ENCODE results near the gene RAB11FIP3. TPM values are rescaled to one million over a fixed set of nuclear protein-coding genes. Genes with fewer than 3 reads are reported as not detected.

The RAB11FIP3 gene
- total and polyA plus RNA-seq, 2 of the 13 experiments (the other 11 are each of a cell fraction or from before 2014, with no cell fraction given): 34.3 to 57.6 TPM

DNA sequence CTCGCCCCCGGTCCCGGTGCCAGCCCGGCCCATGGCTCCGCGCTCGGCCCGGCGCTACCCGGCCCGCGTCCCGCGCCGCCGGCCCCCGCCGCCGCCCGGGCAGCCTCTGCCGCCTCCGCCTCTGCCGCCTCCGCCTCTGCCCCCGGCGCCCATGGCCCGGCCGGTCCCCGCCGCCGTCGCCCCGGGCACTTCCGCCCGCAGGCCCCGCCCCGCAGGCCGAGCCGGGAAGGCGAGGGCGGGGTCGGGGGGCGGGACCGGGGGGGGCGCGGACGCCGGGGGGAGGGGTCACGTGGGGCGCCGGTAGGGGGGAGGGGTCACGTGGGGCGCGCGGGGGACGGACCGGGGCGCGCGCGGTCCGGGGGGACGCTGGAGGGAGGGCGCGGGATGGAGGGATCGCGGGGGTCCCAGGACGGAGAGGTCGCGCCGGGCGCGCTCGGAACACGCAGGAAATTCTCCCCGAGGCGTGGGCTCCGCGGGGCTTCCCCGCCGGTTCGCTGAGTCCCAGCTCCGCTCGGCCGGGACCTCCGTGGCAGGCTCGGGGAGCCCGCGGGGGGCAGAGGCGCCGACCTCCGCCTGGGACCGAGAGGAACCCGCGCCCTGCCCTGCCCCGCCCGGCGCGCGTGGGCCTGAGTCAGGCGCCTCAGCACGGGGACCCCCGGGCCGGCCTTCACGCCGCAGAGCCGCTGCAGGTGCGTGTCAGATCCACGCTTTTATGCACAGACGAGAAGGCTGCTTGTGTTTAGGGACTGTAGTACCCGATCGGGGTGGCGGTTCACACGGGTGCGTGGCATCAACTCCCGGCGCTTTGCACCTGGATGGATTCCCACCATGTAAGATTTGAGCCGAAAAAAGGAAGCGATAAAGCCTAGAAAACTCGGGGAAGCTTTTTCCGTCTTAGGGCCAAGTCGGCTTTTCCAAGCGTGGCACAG is 43.4 kb upstream of the RAB11FIP3 start, which contains the start of gene PGAP6 (continued):
- TF ChIP-seq SIX1 (CRISPR knock-in tag; IDR thresholded peaks at IDR 0.05; ENCODE audit: borderline replicate concordance) (no peak), ZNF136 (CRISPR knock-in tag; IDR thresholded peaks at IDR 0.05; ENCODE audit: low read depth) (no peak), NRL (CRISPR knock-in tag; IDR thresholded peaks at IDR 0.05; ENCODE audit: borderline replicate concordance) (0 out of 2 replicates have a peak, but pooled peaks have one; percentile 55), SATB2 (CRISPR knock-in tag; IDR thresholded peaks at IDR 0.05) (no peak), RCOR2 (CRISPR knock-in tag; IDR thresholded peaks at IDR 0.05) (no peak), GABPA (IDR thresholded peaks at IDR 0.05; ENCODE audit: low read depth, low read length) (peak; percentile 64), GABPA (CRISPR knock-in tag; IDR thresholded peaks at IDR 0.05; ENCODE audit: low read depth) (no peak), ZIK1 (CRISPR knock-in tag; IDR thresholded peaks at IDR 0.05; ENCODE audit: borderline replicate concordance, low read depth) (0 out of 2 replicates have a peak, but pooled peaks have one; percentile 57), ZFP62 (CRISPR knock-in tag; IDR thresholded peaks at IDR 0.05) (no peak), AGO2 (optimal IDR thresholded peaks at IDR 0.05; ENCODE audit: low read depth, low read length) (peak; percentile 74), SCMH1 (CRISPR knock-in tag; IDR thresholded peaks at IDR 0.05; ENCODE audit: borderline replicate concordance) (no peak), ZNF839 (CRISPR knock-in tag; IDR thresholded peaks at IDR 0.05; ENCODE audit: borderline replicate concordance) (no peak), ZNF253 (CRISPR knock-in tag; IDR thresholded peaks at IDR 0.05; ENCODE audit: borderline replicate concordance) (no peak), HIVEP1 (CRISPR knock-in tag; IDR thresholded peaks at IDR 0.05) (no peak)
- TF ChIP-seq, protein P1, sequence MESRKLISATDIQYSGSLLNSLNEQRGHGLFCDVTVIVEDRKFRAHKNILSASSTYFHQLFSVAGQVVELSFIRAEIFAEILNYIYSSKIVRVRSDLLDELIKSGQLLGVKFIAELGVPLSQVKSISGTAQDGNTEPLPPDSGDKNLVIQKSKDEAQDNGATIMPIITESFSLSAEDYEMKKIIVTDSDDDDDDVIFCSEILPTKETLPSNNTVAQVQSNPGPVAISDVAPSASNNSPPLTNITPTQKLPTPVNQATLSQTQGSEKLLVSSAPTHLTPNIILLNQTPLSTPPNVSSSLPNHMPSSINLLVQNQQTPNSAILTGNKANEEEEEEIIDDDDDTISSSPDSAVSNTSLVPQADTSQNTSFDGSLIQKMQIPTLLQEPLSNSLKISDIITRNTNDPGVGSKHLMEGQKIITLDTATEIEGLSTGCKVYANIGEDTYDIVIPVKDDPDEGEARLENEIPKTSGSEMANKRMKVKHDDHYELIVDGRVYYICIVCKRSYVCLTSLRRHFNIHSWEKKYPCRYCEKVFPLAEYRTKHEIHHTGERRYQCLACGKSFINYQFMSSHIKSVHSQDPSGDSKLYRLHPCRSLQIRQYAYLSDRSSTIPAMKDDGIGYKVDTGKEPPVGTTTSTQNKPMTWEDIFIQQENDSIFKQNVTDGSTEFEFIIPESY (CRISPR knock-in tag; IDR thresholded peaks at IDR 0.05): no peak
- TF ChIP-seq, protein P2, sequence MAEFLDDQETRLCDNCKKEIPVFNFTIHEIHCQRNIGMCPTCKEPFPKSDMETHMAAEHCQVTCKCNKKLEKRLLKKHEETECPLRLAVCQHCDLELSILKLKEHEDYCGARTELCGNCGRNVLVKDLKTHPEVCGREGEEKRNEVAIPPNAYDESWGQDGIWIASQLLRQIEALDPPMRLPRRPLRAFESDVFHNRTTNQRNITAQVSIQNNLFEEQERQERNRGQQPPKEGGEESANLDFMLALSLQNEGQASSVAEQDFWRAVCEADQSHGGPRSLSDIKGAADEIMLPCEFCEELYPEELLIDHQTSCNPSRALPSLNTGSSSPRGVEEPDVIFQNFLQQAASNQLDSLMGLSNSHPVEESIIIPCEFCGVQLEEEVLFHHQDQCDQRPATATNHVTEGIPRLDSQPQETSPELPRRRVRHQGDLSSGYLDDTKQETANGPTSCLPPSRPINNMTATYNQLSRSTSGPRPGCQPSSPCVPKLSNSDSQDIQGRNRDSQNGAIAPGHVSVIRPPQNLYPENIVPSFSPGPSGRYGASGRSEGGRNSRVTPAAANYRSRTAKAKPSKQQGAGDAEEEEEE (CRISPR knock-in tag; IDR thresholded peaks at IDR 0.05; ENCODE audit: borderline replicate concordance): no peak
- TF ChIP-seq, protein P3, sequence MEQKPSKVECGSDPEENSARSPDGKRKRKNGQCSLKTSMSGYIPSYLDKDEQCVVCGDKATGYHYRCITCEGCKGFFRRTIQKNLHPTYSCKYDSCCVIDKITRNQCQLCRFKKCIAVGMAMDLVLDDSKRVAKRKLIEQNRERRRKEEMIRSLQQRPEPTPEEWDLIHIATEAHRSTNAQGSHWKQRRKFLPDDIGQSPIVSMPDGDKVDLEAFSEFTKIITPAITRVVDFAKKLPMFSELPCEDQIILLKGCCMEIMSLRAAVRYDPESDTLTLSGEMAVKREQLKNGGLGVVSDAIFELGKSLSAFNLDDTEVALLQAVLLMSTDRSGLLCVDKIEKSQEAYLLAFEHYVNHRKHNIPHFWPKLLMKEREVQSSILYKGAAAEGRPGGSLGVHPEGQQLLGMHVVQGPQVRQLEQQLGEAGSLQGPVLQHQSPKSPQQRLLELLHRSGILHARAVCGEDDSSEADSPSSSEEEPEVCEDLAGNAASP (CRISPR knock-in tag; IDR thresholded peaks at IDR 0.05; ENCODE audit: borderline replicate concordance): no peak
- TF ChIP-seq, protein P4, sequence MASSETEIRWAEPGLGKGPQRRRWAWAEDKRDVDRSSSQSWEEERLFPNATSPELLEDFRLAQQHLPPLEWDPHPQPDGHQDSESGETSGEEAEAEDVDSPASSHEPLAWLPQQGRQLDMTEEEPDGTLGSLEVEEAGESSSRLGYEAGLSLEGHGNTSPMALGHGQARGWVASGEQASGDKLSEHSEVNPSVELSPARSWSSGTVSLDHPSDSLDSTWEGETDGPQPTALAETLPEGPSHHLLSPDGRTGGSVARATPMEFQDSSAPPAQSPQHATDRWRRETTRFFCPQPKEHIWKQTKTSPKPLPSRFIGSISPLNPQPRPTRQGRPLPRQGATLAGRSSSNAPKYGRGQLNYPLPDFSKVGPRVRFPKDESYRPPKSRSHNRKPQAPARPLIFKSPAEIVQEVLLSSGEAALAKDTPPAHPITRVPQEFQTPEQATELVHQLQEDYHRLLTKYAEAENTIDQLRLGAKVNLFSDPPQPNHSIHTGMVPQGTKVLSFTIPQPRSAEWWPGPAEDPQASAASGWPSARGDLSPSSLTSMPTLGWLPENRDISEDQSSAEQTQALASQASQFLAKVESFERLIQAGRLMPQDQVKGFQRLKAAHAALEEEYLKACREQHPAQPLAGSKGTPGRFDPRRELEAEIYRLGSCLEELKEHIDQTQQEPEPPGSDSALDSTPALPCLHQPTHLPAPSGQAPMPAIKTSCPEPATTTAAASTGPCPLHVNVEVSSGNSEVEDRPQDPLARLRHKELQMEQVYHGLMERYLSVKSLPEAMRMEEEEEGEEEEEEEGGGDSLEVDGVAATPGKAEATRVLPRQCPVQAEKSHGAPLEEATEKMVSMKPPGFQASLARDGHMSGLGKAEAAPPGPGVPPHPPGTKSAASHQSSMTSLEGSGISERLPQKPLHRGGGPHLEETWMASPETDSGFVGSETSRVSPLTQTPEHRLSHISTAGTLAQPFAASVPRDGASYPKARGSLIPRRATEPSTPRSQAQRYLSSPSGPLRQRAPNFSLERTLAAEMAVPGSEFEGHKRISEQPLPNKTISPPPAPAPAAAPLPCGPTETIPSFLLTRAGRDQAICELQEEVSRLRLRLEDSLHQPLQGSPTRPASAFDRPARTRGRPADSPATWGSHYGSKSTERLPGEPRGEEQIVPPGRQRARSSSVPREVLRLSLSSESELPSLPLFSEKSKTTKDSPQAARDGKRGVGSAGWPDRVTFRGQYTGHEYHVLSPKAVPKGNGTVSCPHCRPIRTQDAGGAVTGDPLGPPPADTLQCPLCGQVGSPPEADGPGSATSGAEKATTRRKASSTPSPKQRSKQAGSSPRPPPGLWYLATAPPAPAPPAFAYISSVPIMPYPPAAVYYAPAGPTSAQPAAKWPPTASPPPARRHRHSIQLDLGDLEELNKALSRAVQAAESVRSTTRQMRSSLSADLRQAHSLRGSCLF (CRISPR knock-in tag; IDR thresholded peaks at IDR 0.05; ENCODE audit: borderline replicate concordance): no peak
